ENCODE results near the gene MLLT6. TPM values are rescaled to one million over a fixed set of nuclear protein-coding genes. Genes with fewer than 3 reads are reported as not detected.
A peak's percentile ranks its signal among the peaks of the same experiment; 100 is the strongest.

The MLLT6 gene
- total and polyA plus RNA-seq, 10 of the 15 experiments (the other 5 are each of a cell fraction or from before 2014, with no cell fraction given), result 4.8 to 105 (median 36.3) TPM

- Histone ChIP-seq H3K27me3 (replicated peaks in 1 of 2; ENCODE audit: control insufficient read depth in 2 of 2, insufficient read depth in 2 of 2, low read length in 1 of 2) (no peaks in the 10 kb centered on the region), H3K4me2 (ENCODE audit: control insufficient read depth, insufficient read depth) (peak overlapping the region; percentile 99), H3K4me1 (ENCODE audit: control insufficient read depth, insufficient read depth, low read length) (peaks cover 28% of the 10 kb centered on the region), H3K36me3 (ENCODE audit: control insufficient read depth in 2 of 2, insufficient read depth in 2 of 2, low read length in 1 of 2) (peaks cover 5 to 11% of the 10 kb centered on the region in 2 experiments; a peak in 3 of 4 replicates), H3K79me2 (ENCODE audit: control insufficient read depth, insufficient read depth, low read length) (peaks cover 57% of the 10 kb centered on the region), H3K27ac (ENCODE audit: control insufficient read depth, insufficient read depth) (peak overlapping the region; percentile 100), H3K4me3 (peak overlapping the region; percentile 91), H2AFZ (ENCODE audit: control insufficient read depth, low read depth, low read length) (peak overlapping the region; percentile 35), H3K9ac (ENCODE audit: control insufficient read depth, insufficient read depth, low read length) (peak overlapping the region; percentile 100), H4K20me1 (ENCODE audit: control insufficient read depth, insufficient read depth) (no peaks in the 10 kb centered on the region), H3K9me3 (replicated peaks; ENCODE audit: control insufficient read depth, insufficient read depth, low read length) (no peaks in the 10 kb centered on the region)
- ChIA-PET RAD21 (ENCODE audit: unreplicated experiment) (interaction anchor here (0.9 to 3.8 kb wide), 5 partner anchors 23 to 164 kb away, joined by 3 to 24 read pairs (median 3); no protein-coding TSS in a partner anchor), POLR2A (interaction anchor here (1.3 to 1.8 kb wide), 2 partner anchors 8 to 167 kb away, joined by 4 to 7 read pairs; partner anchors contain the start of gene LASP1), SMC1A (ENCODE audit: uncharacterized antibody, unreplicated experiment) (interaction anchor here (1.1 to 4.3 kb wide), 4 partner anchors 27 to 164 kb away, joined by 3 to 26 read pairs (median 6); partner anchors contain the start of gene EPOP), CTCF (interaction anchor here (1.1 to 2.3 kb wide), 2 partner anchors 27 to 28 kb away, joined by 4 to 16 read pairs; partner anchors contain the start of gene EPOP)
- 1% methylated on average over 35 of the region's 50 CpGs for WGBS (ENCODE audit: insufficient coverage, insufficient replicate concordance, low lambda C conversion rate, missing lambda C conversion rate)
- DNase-seq (ENCODE audit: low read depth, low spot score) (no peak), ATAC-seq (peak; percentile 61), FAIRE-seq (no peak)
- no TSS peak for BruUV-seq (replicated peaks)
- in situ Hi-C loops (cut with MboI), result no loop called here
- intact Hi-C loops (cut with micrococcal nuclease; ENCODE audit: unreplicated experiment), result loop anchor here (1.0 to 2.0 kb wide), 2 partner anchors 27 to 48 kb away; partner anchors contain the start of genes CISD3 and PSMB3
- TF ChIP-seq MXI1 (IDR thresholded peaks at IDR 0.05; ENCODE audit: low read depth, low read length) (peak; percentile 77; the same call in 1 of the 2 replicates), ZZZ3 (IDR thresholded peaks at IDR 0.05; ENCODE audit: control insufficient read depth, insufficient read length, low read depth) (no peak), RUNX3 (IDR thresholded peaks at IDR 0.05; ENCODE audit: low read length) (peak; percentile 9), IRF5 (IDR thresholded peaks at IDR 0.05; ENCODE audit: borderline replicate concordance) (no peak), SMARCA5 (IDR thresholded peaks at IDR 0.05) (0 out of 2 replicates have a peak, but pooled peaks have one; percentile 56), PAX5 (IDR thresholded peaks at IDR 0.05; ENCODE audit: borderline replicate concordance, low read depth, low read length) (peak; percentile 80), NR2C1 (IDR thresholded peaks at IDR 0.05) (peak; percentile 26; the same call in 1 of the 2 replicates), POLR2AphosphoS2 (IDR thresholded peaks at IDR 0.05; ENCODE audit: low read depth, low read length) (0 out of 2 replicates have a peak, but pooled peaks have one; percentile 31), CTCF (IDR thresholded peaks at IDR 0.05 in 2 of 3, conservative IDR thresholded peaks at IDR 0.05 in 1 of 3; ENCODE audit: control insufficient read depth in 2 of 3, extremely low read depth in 1 of 3, insufficient read depth in 1 of 3, low read depth in 3 of 3, low read length in 3 of 3) (no peak), RB1 (IDR thresholded peaks at IDR 0.05; ENCODE audit: borderline replicate concordance) (no peak; the same call in 1 of the 2 replicates), HSF1 (IDR thresholded peaks at IDR 0.05; ENCODE audit: low read depth, low read length) (no peak), RAD51 (IDR thresholded peaks at IDR 0.05) (no peak), YY1 (IDR thresholded peaks at IDR 0.05; ENCODE audit: low read depth, low read length) (no peak), ZNF622 (IDR thresholded peaks at IDR 0.05) (no peak), SPI1 (IDR thresholded peaks at IDR 0.05; ENCODE audit: borderline replicate concordance, insufficient read depth, low read depth, low read length) (no peak), NFIC (IDR thresholded peaks at IDR 0.05; ENCODE audit: low read depth, low read length) (no peak; the same call in 1 of the 2 replicates), MEF2A (IDR thresholded peaks at IDR 0.05; ENCODE audit: insufficient read depth, low read depth, low read length) (0 out of 2 replicates have a peak, but pooled peaks have one; percentile 4), HDGF (IDR thresholded peaks at IDR 0.05) (0 out of 2 replicates have a peak, but pooled peaks have one; percentile 22), BCL11A (IDR thresholded peaks at IDR 0.05; ENCODE audit: low read depth, low read length) (no peak)
Measured at GRCh38 chr17:38703742-38704605, 1.1 kb upstream of the MLLT6 start.
